Cortex of kidney (tissue), 1 donor: ENCODE results near the gene BRSK2.

Source experiments
- DNase-seq: peaks from one replicate; lab custom pipeline; 2025; lab: John Stamatoyannopoulos, UW

BRSK2 gene

DNA sequence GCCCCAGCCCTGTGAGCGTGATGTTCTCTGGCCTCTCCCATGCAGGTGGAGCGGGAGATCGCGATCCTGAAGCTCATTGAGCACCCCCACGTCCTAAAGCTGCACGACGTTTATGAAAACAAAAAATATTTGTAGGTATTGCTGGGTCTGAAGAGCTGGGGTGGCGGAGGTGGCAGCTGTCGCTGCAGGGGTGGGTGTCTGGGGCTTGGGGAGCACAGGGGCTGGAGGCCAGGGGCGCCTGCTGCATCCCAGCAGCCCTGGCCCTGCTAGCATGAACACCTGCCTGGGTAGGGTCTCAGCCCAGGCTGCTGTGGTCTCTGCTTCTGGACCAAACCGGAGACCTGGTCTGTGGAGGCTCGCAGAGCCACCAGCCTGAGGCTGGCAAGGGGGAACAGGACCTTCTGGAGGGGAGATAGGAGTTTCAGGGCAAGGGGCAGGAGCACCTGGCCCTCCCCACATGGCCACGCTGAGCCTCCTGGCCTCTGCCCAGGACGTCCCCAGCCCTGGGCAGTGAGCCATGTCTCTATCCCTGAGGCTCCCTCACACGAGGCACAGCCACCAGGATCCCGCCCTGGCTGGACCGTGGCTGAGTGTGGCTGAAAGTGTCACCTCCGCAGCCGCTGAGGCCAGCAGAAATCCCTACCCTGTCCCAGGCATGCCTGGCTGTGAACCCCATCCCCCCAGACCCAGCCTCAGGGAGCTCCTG is 48.7 kb downstream of the BRSK2 start:
- DNase-seq = no peak

DNA sequence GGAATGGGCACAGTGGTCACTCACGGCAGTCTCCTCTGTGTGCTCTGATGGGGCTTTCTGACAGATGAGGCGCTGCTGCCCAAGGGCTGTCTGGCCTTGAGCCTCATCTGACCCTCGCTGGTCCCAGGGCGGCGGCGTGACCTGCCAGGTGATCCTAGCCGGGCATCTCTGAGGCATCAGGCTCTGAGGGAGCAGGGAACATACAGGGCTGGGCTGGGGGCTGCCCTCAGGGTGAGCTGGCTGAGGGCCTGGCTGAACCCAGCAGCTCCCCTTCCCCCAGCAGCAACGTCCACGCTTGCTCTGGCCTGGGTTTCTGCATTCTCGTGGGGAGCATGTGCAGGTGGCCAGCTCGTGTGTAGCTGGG is 49.2 kb downstream of the BRSK2 start:
- no peak for DNase-seq

DNA sequence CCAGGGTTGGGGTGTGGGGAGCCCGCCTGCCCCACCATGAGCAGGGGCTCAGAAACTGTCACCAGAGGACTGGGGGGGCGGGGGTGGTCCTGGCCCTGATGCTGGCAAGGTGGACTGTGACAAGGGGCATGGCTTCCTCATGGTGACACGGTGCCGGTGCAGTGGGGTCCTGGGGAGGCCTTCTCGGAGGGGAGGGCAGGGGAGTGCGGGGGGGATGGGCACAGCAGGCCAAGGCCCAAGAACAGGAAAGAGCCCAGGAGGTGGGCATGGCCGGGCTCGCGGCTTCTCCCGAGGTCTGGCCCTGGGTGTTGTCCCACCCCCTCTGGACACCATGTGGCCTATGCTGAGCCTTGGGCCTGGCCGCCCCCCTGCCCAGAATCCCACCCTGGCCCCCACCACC is 49.6 kb downstream of the BRSK2 start:
- DNase-seq = no peak

DNA sequence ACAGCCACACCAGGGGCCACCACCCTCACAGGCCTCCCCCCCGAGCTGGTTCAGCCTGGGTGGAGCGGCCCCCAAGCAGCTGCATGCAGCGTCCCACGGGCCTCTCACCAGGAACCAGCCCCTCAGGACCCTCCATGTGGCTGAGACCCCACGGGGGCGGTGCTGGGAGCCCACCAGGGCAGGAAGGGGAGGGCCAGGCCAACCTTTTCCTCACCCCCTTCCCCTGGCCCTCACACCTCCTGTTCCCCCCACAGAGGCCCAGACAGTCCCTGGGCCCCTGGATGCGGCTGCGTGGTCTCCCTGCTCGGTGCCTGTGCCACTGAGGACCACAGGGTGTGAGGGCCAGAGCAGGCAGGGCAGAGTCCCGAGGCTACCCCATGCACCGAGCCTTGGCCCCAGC is 50.3 kb downstream of the BRSK2 start:
- DNase-seq = no peak

DNA sequence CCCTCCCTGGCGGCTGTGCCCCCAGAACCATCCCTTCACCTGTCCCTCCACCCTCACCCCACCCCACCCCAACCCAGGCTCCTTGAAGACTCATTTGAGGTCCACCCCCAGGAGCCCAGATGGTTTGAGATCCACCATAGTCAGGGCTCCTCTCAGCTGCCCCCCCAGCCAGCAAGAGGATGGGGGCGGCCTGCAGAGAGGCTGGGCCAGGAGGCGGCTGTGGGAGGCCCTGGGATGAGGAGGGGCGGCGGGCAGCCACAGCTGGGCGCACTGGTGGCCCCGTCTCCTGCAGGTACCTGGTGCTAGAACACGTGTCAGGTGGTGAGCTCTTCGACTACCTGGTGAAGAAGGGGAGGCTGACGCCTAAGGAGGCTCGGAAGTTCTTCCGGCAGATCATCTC is 50.8 kb downstream of the BRSK2 start:
- no peak for DNase-seq

DNA sequence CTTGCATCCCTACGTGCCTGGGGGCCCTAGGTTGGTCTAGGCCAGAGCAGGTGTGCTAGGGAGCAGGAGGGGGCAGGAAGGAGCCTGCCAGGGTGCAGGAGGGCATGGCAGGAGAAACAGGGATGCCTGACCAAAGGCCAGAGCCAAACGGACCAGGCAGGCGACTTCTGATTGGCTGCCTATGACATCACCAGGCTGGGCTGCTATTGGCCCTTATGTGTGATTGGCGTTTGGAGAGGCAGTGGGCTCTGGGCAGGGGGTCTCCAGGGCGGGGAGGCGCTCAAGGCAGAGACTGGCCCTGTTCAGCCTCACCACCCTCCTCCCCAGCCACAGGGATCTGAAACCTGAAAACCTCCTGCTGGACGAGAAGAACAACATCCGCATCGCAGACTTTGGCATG is 52.4 kb downstream of the BRSK2 start:
- no peak for DNase-seq

DNA sequence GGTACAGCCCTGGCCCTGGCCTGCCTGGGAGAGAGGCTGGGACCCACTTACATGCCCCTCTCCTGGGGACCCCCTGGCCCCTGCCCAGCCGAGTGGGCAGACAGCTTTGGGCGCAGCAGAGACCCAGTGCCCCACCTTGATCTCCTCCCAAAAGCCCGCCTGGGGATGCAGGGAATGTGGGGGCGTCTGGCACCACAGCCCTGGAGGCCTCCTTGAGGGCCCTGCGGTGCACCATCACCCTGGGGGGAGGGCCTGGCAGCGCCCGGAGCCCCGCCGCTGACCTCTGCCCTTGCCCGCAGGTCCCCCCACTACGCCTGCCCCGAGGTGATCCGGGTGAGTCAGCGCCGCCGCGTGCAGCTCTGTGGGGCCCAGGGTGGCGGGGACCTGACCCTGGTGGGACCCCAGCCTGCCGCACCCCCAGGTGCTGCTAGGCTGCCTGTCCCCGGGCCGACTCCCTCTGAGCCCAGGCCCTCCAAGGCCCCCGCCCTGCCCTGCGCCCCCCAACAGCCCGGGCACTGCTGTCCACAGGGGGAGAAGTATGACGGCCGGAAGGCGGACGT is 53.2 kb downstream of the BRSK2 start:
- DNase-seq = no peak

DNA sequence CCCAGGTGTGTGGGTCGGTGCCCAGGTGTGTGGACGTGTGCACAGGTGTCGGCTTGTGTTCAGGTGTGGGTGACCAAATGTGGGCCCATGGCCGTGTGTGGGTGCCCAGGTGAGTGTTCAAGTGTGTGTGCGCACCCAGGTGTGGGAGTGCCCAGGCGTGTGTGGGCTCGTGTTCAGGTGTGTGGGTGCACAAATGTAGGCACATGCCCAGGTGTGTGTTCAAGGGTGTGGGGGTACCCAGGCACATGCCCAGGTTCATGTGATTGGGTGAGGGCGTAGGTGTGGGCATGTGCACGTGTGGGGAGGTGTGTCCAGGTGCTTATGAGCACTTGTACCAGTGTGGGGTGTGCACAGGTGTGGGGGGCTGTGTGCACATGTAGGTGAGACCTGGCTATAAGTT is 54.0 kb downstream of the BRSK2 start:
- DNase-seq = no peak

DNA sequence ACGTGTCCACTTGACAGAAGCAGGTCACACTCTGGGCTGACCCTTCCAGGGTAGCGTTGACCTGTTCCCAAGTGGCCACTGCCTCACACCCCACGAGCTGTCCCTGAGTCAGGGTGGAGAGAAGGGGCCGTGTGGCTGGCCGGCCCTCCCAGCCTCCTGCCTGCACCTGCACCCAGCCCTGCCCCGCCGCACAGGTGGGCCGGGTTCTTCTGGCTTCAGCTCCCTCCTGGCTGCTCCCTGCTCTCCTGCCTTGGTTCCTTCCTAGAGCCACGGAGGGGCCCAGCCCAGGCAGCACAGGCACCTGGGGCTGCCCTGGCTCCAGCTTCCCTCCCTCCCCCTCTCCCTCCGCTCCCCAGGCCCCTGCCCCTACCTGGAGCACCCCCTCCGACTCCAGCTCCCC is 54.6 kb downstream of the BRSK2 start:
- DNase-seq = no peak

DNA sequence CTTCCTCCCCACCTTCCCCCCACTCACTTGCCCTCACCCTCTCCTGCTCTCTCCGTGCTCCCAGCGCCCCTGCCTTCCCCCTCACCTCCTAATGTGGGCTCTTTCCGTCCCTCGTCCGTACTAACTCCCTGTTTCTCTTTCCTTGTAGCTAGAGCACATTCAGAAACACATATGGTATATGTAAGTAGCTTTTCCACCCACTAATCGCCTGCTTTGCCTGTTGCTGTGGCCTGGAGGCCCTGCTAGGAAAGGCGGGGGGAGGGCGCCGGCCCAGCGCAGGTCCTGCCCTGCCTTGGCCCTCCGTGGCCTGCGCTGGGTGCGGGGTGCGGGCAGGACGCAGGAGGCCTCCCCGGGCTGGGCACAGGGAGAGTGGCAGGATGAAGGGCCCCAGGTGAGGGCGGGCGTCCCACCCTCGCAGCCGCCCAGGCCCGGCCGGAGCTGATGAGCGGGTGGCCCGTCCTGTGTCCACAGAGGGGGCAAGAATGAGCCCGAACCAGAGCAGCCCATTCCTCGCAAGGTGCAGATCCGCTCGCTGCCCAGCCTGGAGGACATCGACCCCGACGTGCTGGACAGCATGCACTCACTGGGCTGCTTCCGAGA is 55.2 kb downstream of the BRSK2 start:
- DNase-seq = no peak

DNA sequence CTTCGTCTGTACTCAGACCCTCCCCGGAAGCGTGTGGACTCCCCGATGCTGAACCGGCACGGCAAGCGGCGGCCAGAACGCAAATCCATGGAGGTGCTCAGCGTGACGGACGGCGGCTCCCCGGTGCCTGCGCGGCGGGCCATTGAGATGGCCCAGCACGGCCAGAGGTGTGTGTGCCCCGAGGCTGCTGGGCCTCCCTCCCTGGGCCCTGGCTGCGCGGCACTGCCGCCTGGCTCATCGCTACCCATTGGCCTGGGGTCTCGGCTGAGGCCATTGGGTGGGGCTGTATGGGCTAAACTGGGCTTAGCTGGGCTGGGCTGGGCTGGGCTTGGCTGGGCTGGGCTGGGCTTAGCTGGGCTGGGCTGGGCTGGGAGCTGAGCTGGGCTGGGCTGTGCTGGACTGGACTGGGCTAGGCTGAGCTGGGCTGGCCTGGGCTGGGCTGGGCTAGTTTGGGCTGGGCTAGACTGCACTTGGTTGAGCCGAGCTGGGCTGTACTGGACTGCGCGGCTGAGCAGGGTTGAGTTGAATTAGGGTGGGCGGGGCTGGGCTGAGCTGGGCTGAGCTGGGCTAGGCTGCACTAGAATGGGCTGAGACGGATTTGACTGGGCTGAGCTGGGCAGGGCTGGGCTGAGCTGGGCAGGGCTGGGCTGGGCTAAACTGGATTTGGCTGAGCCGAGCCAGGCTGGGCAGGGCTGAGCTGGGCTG is 56.2 kb downstream of the BRSK2 start:
- DNase-seq = no peak

DNA sequence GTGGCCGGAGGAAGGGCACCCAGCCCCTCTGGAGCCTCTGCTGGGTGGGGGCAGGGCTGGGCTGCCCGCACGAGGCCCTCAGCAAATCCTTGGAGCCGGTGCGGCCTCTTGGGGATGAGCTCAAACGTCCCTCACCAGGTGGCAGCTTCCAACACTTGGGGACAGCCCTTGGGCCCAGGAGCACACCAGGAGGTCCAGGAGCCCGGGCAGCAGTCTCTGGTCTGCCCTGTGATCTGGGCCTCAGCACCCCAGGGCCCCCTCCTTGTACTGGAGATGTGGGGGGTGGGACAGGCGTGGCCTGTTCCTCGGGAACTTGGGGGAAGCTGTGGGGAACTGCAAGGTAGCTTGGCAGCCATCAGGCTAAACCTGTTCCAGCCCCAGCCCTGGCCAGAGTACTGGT is 56.9 kb downstream of the BRSK2 start:
- no peak for DNase-seq

DNA sequence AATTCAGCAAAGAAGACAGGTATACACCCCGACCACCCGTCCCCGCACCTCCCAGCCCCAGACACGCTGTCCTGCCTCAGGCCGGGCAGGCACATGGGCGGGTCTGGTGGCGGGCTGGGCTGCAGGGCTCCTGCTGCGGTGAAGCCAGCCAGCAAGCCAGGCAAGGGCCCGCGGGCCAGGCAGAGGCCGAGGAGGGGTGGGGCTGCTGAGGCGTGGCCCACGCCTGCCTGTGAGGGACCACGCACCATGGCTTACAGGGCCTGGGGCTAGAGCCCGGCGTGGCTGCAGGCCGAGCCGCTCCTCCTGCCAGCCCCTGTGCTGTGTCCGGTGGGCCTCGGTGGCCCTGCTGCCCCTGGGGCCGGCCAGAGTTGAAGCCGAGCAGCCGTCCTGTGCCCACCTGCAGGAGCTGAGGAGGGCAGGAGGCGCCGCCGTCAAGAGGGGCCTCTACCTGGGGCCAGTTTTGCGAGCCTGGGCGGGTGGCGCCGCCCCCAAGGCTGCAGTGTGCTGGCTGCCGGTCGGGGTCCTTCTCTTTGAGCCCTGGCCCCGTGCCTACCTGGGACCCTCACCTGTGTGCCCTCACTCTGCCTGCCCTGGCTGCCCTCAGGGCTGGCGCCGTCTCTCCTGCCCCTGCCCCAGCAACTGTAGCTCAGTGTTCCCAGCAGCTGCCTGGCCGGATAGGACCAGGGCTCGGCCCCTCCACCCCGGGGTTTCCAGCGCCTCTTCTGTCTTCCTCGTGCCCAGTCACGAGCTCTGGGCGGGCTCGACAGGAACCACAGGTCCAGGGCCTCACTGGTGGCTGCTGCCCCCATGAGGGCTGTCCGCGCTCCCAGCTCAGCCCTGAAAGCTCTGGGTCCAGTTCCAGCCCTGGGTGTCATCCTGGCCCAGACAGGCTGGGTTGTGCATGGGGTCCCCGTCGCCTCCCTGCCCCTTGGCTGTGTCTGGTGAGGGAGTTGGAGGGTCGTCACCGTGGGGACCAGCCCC is 58.4 kb downstream of the BRSK2 start:
- DNase-seq = no peak

DNA sequence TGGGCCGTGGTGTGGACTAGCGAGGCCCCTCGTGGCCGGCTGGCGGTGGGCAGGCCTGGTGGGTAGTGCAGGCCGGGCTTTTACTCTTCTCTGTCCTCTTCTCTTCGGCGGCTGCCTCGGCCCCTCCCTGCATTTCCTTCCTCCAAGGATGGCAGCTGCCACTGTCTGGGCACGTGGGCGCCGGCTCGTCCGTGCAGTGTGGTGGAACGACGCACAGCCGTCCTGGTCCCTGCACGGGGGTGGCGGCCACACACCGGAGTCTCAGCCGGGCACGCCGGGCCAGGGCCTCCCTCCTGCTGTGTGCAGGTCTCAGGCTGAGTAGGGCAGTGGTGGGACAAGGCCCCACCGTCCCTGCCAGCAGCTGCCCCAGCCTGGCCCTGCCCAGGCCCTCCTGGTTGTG is 59.1 kb downstream of the BRSK2 start:
- DNase-seq = no peak

DNA sequence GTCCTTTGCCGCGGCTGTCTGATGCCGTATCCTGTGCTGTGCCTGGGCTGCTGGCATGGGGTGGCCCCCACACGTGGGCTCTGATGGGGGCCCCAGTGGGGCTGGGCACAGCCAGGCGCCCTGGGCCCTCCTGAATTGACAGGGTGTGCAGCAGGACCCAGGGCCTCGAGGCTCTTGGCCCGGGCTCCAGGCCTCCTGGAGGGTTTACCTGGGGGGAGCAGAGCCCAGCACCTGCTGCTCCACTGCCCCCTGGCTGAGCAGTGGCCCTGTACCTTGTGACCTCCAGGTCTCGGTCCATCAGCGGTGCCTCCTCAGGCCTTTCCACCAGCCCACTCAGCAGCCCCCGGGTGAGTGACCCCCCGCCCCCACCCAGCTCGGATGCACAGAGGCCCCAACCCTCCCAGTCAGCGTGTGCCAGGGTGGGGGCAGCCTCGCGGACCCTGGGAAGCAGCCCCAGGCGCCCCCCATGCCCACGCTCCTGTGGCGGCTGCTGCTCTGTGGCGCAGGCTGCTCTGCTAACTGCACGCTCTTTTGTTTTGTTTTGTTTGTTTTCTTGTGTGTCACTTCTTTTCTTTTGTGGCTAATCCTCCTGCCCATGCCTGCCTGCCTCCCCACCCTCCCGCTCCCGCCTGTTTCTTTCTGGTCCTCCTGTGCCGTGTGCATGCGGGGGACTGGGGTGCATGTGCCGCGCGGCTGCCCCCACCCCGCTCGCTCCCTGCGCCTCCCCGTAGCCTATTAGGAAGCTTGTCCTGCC is 59.9 kb downstream of the BRSK2 start:
- DNase-seq = no peak

DNA sequence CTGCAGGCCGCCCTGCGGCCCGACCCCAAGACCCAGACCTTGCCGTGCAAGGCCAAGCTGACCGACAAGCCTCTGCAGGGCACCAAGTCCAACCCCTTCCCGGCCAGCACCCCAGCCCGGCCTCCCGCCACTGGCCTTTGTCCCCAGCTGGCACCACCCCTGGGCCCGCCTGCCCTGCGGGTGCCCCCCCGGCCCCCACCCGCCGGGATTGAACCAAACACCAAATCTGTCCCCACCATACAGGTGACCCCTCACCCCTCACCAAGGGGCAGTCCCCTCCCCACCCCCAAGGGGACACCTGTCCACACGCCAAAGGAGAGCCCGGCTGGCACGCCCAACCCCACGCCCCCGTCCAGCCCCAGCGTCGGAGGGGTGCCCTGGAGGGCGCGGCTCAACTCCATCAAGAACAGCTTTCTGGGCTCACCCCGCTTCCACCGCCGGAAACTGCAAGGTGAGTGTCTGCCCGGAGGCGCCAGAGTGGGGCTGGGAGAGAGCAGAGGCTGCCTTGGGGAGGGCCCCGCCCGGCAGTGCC is 60.7 kb downstream of the BRSK2 start:
- no peak for DNase-seq

DNA sequence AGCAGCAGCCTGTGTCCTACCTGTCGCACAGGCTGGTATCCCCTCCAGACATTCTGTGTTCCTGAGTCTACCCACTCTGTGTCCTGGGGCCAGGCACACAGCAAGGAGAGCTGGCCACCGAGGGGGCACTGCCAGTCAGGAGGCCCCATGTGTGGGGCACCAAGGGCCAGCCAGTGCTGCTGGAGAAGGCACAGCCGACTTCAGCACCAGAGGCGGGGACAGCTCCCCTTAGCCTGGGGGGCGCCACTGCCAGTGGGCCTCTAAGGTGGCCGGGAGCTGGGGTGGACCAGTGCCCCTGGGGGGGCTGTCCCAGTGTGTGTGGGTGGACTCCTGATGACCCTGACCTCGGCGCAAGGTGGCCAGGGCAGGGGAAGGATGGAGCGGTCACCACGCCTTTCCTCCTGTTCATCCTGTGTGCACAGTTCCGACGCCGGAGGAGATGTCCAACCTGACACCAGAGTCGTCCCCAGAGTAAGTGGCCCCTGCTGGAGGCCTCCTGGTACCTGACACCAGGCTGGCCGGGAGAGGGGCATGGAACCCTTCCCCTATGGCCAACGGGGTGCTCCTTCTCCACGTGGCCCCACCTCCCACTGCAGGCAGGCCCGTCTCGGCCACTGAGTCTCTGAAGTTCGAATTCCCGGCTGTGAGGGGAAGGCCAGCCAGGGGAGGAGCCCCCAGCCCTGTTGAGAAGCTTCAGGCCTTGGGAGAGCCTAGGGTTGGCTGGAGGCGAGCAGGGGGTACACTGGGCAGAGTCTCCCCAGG is 61.4 kb downstream of the BRSK2 start:
- no peak for DNase-seq

DNA sequence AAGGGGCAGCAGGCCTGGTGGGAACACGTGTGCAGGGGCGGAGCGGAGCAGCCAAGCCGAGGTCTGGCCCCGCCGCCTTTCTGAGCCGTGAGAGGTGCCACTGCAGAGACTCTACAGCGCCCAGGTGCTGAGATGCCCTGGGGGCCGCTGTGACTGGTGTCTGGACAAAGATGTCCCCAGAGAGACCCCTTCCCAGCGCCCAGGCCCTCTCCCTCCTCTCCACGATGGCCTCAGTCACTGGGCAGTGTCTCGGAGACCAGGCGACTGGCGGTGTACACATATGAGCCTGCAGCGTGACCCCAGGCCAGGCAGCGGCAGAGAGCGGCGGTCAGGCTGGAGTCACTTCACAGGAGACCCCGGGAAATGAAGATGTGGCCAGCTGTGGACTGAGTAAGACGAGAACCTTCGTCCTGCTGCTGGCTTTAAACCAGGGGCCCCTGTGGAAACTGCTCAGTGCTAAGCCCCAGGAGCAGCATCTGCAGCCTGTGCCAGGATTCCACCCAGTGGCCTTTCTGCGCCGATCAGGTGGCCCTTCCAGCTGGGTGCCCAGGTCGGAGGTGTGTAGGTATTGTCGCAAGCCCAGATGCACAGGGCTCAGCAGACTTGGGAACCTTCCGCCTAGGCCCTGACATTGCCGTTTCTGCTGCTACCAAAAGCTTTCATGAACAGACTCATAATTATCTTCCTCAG is 62.2 kb downstream of the BRSK2 start:
- no peak for DNase-seq

DNA sequence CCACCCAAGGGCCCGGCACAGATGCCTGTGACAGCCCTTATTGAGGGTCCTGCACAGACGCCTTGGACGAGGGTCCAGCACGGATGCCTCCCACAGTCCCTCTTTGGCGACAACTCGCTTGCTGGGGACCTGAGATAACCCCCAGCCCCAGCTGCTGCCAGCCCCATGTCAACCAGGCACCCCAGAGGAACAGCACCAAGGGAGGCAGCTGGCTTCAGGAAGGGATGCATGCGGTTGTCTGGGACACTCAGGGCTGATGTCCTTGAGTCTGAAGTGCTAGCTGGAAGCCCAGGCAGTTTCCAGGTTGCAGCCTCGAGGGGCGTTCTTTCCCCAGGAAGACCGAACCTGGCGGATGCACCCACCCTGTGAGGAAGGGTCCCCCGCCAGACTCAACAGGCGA is 63.0 kb downstream of the BRSK2 start:
- no peak for DNase-seq

DNA sequence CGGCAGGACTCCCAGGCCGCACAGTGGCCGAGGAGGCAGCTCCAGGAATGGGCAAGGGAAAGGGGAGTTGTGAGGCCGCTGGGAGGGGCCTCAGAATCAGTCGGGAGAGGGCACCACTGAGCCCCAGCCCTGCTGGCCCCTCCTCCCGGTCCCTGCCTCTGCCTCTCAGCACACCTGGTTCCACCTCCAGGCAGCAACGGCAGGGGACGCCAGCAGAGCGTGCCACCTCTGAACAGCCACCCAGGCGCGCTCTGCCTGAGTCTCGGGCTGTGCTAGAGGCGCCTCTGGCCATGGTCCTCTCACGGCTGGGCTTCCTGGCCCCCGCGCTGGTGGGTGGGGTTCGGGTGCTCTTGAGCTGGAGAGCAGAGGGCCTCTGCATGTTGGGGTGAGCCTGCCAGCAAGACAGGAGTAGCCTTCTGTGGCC is 63.9 kb downstream of the BRSK2 start:
- no peak for DNase-seq
